OCI-LY1 (cell line): ENCODE measurements around the gene PPIF.

Experiments used
- CTCF ChIP-seq: fragments of 200-600 bp; sonication (generic), shearing (Covaris generic); IDR thresholded peaks from 2 replicates; pipeline ENCODE4 v1.5.1; 2017; ENCODE audit warnings: mild to moderate bottlenecking, antibody characterized with exemption, low read length, moderate library complexity, mixed read lengths
- EZH2 ChIP-seq: fragments of 200-600 bp; sonication (generic), shearing (Covaris generic); IDR thresholded peaks from 2 replicates; pipeline ENCODE4 v1.8.0; 2017; ENCODE audit warnings: borderline replicate concordance, mixed run types, mild to moderate bottlenecking, antibody characterized with exemption, low read length, moderate library complexity, mixed read lengths

- TF ChIP-seq CTCF (no peak), EZH2 (no peak)
Measured at GRCh38 chr10:79348640-79348988, 1.3 kb downstream of the PPIF start.
